ENCODE results near the gene PIP5K1A.
"Not testable (repeated sequence)": the region's sequence is repeated elsewhere in the genome, so short reads cannot be mapped to it uniquely, and the experiment has no call there.

PIP5K1A gene

GRCh38 chr1:151259351-151259750 is 61.0 kb downstream of the PIP5K1A start:
- ChIA-PET POLR2A (ENCODE audit: low non-redundant PET) (no interaction called here), CTCF (interaction anchor here (0.6 kb wide), 2 partner anchors 44 to 79 kb away, joined by 3 read pairs; no protein-coding TSS in a partner anchor)
- no peak for DNase-seq (ENCODE audit: low spot score)
- no peak for TF ChIP-seq CTCF (conservative IDR thresholded peaks at IDR 0.05; ENCODE audit: low read depth)
- peak overlapping the region; percentile 73 for H3K27ac ChIP-seq

- ChIA-PET CTCF (interaction anchor here (0.7 kb wide), 1 partner anchor 11 kb away, joined by 3 read pairs; no protein-coding TSS in a partner anchor), POLR2A (ENCODE audit: low non-redundant PET) (no interaction called here)
- no peak for TF ChIP-seq CTCF (conservative IDR thresholded peaks at IDR 0.05; ENCODE audit: low read depth)
- no peak for DNase-seq (ENCODE audit: low spot score)
- peak overlapping the region; percentile 54 for H3K27ac ChIP-seq
These were observed 67.3 kb downstream of the PIP5K1A start for GRCh38 chr1:151265446-151266236.

- POLR2A ChIA-PET (ENCODE audit: low non-redundant PET): no interaction called here
- CTCF ChIA-PET: no interaction called here
- peak overlapping the region; percentile 54 for H3K27ac ChIP-seq
- TF ChIP-seq CTCF (conservative IDR thresholded peaks at IDR 0.05; ENCODE audit: low read depth): no peak
- DNase-seq (ENCODE audit: low spot score): no peak
These were observed 68.0 kb downstream of the PIP5K1A start for GRCh38 chr1:151266315-151266714.

- DNase-seq (ENCODE audit: low spot score): no peak
- TF ChIP-seq CTCF (conservative IDR thresholded peaks at IDR 0.05; ENCODE audit: low read depth): no peak
- peak overlapping the region; percentile 67 for H3K27ac ChIP-seq
- CTCF ChIA-PET: no interaction called here
- POLR2A ChIA-PET (ENCODE audit: low non-redundant PET): no interaction called here
These were observed 68.5 kb downstream of the PIP5K1A start for GRCh38 chr1:151266821-151267220.

GRCh38 chr1:151267760-151268159 is 69.4 kb downstream of the PIP5K1A start:
- peak; percentile 45 for DNase-seq (ENCODE audit: low spot score)
- CTCF ChIA-PET: interaction anchor here (1.1 kb wide), 1 partner anchor 83 kb away, joined by 3 read pairs; no protein-coding TSS in a partner anchor
- no peak for TF ChIP-seq CTCF (conservative IDR thresholded peaks at IDR 0.05; ENCODE audit: low read depth)
- H3K27ac ChIP-seq: peak overlapping the region; percentile 57
- POLR2A ChIA-PET (ENCODE audit: low non-redundant PET): no interaction called here

GRCh38 chr1:151273924-151274466 is 75.6 kb downstream of the PIP5K1A start:
- TF ChIP-seq CTCF (conservative IDR thresholded peaks at IDR 0.05; ENCODE audit: low read depth): no peak
- no peak overlapping the region for H3K27ac ChIP-seq
- CTCF ChIA-PET: no interaction called here
- DNase-seq (ENCODE audit: low spot score): no peak
- POLR2A ChIA-PET (ENCODE audit: low non-redundant PET): no interaction called here

GRCh38 chr1:151275341-151275740 is 77.0 kb downstream of the PIP5K1A start:
- H3K27ac ChIP-seq; POLR2A ChIA-PET (ENCODE audit: low non-redundant PET); DNase-seq (ENCODE audit: low spot score); CTCF ChIA-PET: not testable (repeated sequence)

Measured in RWPE1 (cell line).